OCI-LY3 (cell line): ENCODE results near the gene MCUB.

Experiments used
- H2AFZ ChIP-seq: fragments of 200-600, 300-600 bp; shearing (Covaris generic); 2 replicates; pipeline ENCODE4 v1.6.0; 2014; ENCODE audit warnings: antibody characterized with exemption, low read depth, low read length
- H3K27ac ChIP-seq: fragments of 200-600, 300-600 bp; sonication (generic); 2 replicates; pipeline ENCODE4 v1.5.1; 2014; ENCODE audit warnings: mild to moderate bottlenecking, low read length, moderate library complexity, mixed read lengths
- H3K27me3 ChIP-seq: fragments of 200-600, 300-600 bp; sonication (generic); 2 replicates; pipeline ENCODE4 v1.6.1; 2014; ENCODE audit warnings: low read depth, low read length, mixed read lengths
- H3K36me3 ChIP-seq: fragments of 200-600, 300-600 bp; sonication (generic); replicated peaks from 2 replicates; pipeline ENCODE3; 2014; ENCODE audit warnings: low read depth, low read length, mixed read lengths
- H3K4me1 ChIP-seq: fragments of 300-600, 200-600 bp; sonication (generic); 2 replicates; pipeline ENCODE4 v1.6.1; 2014; ENCODE audit warnings: low read length, mixed read lengths
- H3K4me2 ChIP-seq: fragments of 200-600, 300-600 bp; sonication (generic); 2 replicates; pipeline ENCODE4 v1.6.1; 2014; ENCODE audit warnings: low read length, mixed read lengths
- H3K4me3 ChIP-seq: fragments of 300-600, 200-600 bp; sonication (generic); 2 replicates; pipeline ENCODE4 v1.5.1; 2014; ENCODE audit warnings: antibody characterized with exemption, mild to moderate bottlenecking, low read length, moderate library complexity
- H3K79me2 ChIP-seq: fragments of 300-600, 200-600 bp; shearing (Covaris generic); 2 replicates; pipeline ENCODE4 v1.6.1; 2014; ENCODE audit warnings: mild to moderate bottlenecking, low read length, mixed read lengths
- H3K9ac ChIP-seq: fragments of 300-600, 200-600 bp; shearing (Covaris generic); 2 replicates; pipeline ENCODE4 v1.6.0; 2014; ENCODE audit warnings: mild to moderate bottlenecking, low read length, moderate library complexity
- H3K9me3 ChIP-seq: fragments of 200-600, 300-600 bp; shearing (Covaris generic); 2 replicates; pipeline ENCODE4 v1.6.1; 2014; ENCODE audit warnings: low read length, mixed read lengths; ENCODE audit not compliant: insufficient read depth
- H4K20me1 ChIP-seq: fragments of 200-600, 300-600 bp; sonication (generic); 2 replicates; pipeline ENCODE4 v1.6.1; 2016; ENCODE audit warnings: low read length, mixed read lengths; ENCODE audit not compliant: insufficient read depth
- EZH2phosphoT487 ChIP-seq: fragments of 200-600 bp; shearing (Covaris generic); IDR thresholded peaks from 2 replicates; pipeline ENCODE4 v1.6.1; 2018; ENCODE audit warnings: antibody characterized with exemption, mixed run types, low read depth
- TF ChIP-seq, protein P1 (sequence below): fragments of 200-600, 300-600 bp; sonication (generic); IDR thresholded peaks from 2 replicates; pipeline ENCODE4 v1.5.1; 2014; ENCODE audit warnings: antibody characterized with exemption, low read length, low read depth

MCUB gene

DNA sequence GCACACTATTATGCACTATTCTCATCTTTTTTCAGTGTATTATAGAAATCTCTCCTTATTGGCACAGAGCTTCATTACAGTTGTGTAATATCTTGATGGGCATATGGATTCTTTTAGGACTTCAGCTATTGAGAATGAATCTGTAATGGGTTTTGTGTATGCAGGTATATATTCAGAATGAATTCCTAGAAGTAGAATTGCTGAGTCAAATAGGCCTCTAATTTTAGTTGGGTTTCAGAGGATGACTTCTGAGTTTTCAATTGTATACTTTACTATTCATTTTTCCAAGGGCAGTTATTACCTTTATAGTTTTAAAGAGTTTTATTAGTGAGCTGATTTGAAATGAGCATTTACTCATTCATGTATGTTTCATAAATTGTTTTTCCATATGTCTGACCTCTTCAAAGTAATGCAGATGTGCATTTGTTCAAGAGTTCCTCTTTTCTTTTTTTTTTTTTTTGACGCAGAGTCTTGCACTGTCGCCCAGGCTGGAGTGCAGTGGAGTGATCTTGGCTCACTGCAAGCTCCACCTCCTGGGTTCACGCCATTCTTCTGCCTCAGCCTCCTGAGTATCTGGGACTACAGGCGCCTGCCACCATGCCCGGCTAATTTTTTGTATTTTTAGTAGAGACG is 123.7 kb downstream of the MCUB start:
- Histone ChIP-seq H3K27me3 (no peaks in the 10 kb centered on the region), H3K4me1 (peaks cover 19% of the 10 kb centered on the region), H3K9me3 (no peaks in the 10 kb centered on the region), H2AFZ (no peak overlapping the region), H3K79me2 (no peaks in the 10 kb centered on the region), H3K27ac (no peak overlapping the region), H3K36me3 (peaks cover 14% of the 10 kb centered on the region), H3K4me3 (no peak overlapping the region), H3K9ac (no peak overlapping the region), H3K4me2 (peak overlapping the region; percentile 0; the same call in 1 of the 2 replicates), H4K20me1 (no peaks in the 10 kb centered on the region)
- TF ChIP-seq EZH2phosphoT487 = no peak
- TF ChIP-seq, protein P1, sequence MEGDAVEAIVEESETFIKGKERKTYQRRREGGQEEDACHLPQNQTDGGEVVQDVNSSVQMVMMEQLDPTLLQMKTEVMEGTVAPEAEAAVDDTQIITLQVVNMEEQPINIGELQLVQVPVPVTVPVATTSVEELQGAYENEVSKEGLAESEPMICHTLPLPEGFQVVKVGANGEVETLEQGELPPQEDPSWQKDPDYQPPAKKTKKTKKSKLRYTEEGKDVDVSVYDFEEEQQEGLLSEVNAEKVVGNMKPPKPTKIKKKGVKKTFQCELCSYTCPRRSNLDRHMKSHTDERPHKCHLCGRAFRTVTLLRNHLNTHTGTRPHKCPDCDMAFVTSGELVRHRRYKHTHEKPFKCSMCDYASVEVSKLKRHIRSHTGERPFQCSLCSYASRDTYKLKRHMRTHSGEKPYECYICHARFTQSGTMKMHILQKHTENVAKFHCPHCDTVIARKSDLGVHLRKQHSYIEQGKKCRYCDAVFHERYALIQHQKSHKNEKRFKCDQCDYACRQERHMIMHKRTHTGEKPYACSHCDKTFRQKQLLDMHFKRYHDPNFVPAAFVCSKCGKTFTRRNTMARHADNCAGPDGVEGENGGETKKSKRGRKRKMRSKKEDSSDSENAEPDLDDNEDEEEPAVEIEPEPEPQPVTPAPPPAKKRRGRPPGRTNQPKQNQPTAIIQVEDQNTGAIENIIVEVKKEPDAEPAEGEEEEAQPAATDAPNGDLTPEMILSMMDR = no peak

DNA sequence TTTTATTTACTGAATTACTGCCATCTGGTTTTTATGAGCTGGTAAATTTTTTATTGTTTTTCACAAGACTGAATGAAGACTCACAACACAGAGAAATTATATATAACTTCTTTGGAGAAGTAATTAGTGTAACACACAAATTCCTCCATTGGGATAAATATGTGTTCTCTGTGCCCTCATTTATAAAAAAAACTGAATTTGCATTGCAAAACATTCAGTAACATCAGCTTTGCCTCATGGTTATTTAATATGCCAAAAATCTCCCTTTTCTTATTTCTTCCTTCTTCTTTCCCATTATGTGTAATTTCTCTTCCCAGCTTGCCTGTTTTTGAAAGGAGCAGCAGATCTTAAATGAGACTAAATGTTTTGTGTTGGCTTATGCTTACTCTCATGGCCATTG is 124.7 kb downstream of the MCUB start:
- Histone ChIP-seq H2AFZ (no peak overlapping the region), H3K79me2 (no peaks in the 10 kb centered on the region), H3K4me3 (no peak overlapping the region), H3K27me3 (no peaks in the 10 kb centered on the region), H4K20me1 (no peaks in the 10 kb centered on the region), H3K36me3 (peaks cover 14% of the 10 kb centered on the region), H3K4me1 (peaks cover 19% of the 10 kb centered on the region), H3K9ac (no peak overlapping the region), H3K4me2 (no peak overlapping the region), H3K27ac (no peak overlapping the region), H3K9me3 (no peaks in the 10 kb centered on the region)
- no peak for TF ChIP-seq EZH2phosphoT487
- TF ChIP-seq, protein P1 = no peak

DNA sequence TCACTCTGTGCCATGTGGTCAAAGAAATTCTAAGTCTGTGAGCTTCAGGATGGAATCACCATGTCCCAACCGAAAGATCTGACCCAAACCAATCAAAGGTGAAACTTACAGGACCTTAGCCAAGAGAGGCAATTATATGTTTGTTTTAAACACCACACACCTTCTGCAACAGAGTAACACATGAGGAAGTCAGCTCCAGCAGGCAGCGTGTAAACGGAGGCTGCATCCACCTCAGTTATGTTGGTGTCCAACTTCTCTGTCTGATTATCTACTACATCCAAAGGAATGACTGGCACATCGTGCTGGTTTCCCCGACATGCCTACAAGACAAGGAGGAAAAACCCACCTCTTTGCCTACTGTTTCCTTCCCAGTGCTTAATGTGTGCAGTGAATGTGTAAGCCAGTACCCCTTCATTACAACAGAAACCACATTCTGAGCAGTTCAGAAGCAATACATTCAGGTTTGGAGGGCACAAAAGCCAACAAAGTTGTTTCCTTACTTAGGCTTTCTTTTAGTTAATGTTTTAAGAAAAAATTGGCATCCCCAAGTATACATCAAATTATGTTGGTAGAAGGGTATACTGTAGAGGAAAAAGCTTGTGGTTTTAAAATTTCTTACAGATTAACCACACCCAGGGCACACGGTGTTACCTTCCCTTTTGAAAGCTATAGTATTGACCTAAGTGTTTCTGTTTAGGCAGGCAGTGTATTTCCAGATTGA is 130.8 kb downstream of the MCUB start:
- Histone ChIP-seq H4K20me1 (no peaks in the 10 kb centered on the region), H3K9ac (no peak overlapping the region), H3K4me3 (no peak overlapping the region), H3K27me3 (no peaks in the 10 kb centered on the region), H3K27ac (no peak overlapping the region), H3K4me1 (no peaks in the 10 kb centered on the region), H2AFZ (no peak overlapping the region), H3K4me2 (no peak overlapping the region), H3K9me3 (no peaks in the 10 kb centered on the region), H3K36me3 (peaks cover 34% of the 10 kb centered on the region), H3K79me2 (no peaks in the 10 kb centered on the region)
- no peak for TF ChIP-seq EZH2phosphoT487
- TF ChIP-seq, protein P1 = no peak

DNA sequence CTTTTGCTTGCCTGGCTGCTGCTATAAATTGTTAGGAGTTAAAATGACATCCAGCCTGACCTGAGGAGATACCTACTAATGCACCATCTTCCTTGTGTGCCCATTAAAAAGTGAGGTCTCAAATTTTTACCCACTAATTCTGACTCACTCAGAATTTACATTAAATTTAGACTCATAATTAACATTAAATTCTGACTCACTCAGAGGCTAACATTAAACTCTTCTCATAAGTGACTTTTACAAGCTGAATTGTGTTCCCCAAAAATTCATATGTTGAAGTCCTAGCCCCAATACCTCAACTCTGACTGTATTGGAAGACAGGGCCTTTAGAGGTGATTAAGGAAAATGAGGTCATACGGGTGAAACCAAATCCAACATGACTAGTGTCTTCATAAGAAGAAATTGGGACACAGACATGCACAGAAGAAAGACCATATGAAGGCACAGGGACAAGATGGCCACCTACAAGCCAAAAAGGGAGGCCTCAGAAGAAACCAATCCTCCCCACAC is 131.4 kb downstream of the MCUB start:
- no peaks in the 10 kb centered on the region for H3K9me3 ChIP-seq
- no peak overlapping the region for H3K9ac ChIP-seq
- peaks cover 34% of the 10 kb centered on the region for H3K36me3 ChIP-seq
- no peak for TF ChIP-seq EZH2phosphoT487
- TF ChIP-seq, protein P1 = no peak
- H3K4me3 ChIP-seq = no peak overlapping the region
- no peak overlapping the region for H2AFZ ChIP-seq
- no peak overlapping the region for H3K27ac ChIP-seq
- no peaks in the 10 kb centered on the region for H4K20me1 ChIP-seq
- no peaks in the 10 kb centered on the region for H3K79me2 ChIP-seq
- no peaks in the 10 kb centered on the region for H3K4me1 ChIP-seq
- no peak overlapping the region for H3K4me2 ChIP-seq
- no peaks in the 10 kb centered on the region for H3K27me3 ChIP-seq
